Calu3 (cell line): ENCODE data around the gene KRTAP9-9. TPM values are rescaled to one million over a fixed set of nuclear protein-coding genes. Genes with fewer than 3 reads are reported as not detected.

Experiments used
- BruUV-seq: library from RNA; stranded (reverse); fragments of 400-500 nt; replicated peaks from 2 replicates; lab custom pipeline; 2021; lab: Mats Ljungman, UMichigan
- CTCF ChIA-PET: fragments of 300-600 bp; sonication (Branson Sonifier 250); formaldehyde crosslinking; loops from one replicate; lab custom pipeline; 2022; ENCODE audit warnings: antibody characterized with exemption; lab: Charles Lee
- DNase-seq: peaks from one replicate; pipeline ENCODE4 v3.0.0; 2022
- H3K27ac Mint-ChIP-seq: one replicate; pipeline ENCODE4 v1.8.0; 2022; ENCODE audit warnings: mixed read lengths; ENCODE audit not compliant: unreplicated experiment
- H3K27me3 Mint-ChIP-seq: one replicate; pipeline ENCODE4 v1.8.0; 2022; ENCODE audit warnings: mixed read lengths; ENCODE audit not compliant: unreplicated experiment
- H3K36me3 Mint-ChIP-seq: one replicate; pipeline ENCODE4 v1.8.0; 2022; ENCODE audit warnings: mild to moderate bottlenecking, moderate library complexity, mixed read lengths; ENCODE audit not compliant: insufficient read depth, unreplicated experiment
- H3K4me1 Mint-ChIP-seq: one replicate; pipeline ENCODE4 v1.8.0; 2022; ENCODE audit warnings: mild to moderate bottlenecking, low read depth, mixed read lengths; ENCODE audit not compliant: unreplicated experiment
- H3K4me3 Mint-ChIP-seq: one replicate; pipeline ENCODE4 v1.8.0; 2022; ENCODE audit warnings: mild to moderate bottlenecking, low read depth, moderate library complexity, mixed read lengths; ENCODE audit not compliant: unreplicated experiment
- H3K9me3 Mint-ChIP-seq: one replicate; pipeline ENCODE4 v1.8.0; 2022; ENCODE audit warnings: low read depth, mixed read lengths; ENCODE audit not compliant: unreplicated experiment
- intact Hi-C: fragments of 100-400 bp; cut with micrococcal nuclease; formaldehyde crosslinking; loops from one replicate; pipeline ENCODE4 v1.10.0; 2022; ENCODE audit not compliant: unreplicated experiment
- total RNA-seq: library from RNA; stranded (reverse); gene quantifications from 2 replicates; pipeline ENCODE4 v1.2.3, GENCODE V29; 2022
- TF ChIP-seq, protein P1 (sequence below): fragments of 200-600 bp; IDR thresholded peaks from one replicate; pipeline ENCODE4 v1.8.0; 2022; ENCODE audit warnings: antibody characterized with exemption; ENCODE audit not compliant: unreplicated experiment

Gene KRTAP9-9
- total RNA-seq, 1 experiment from 2014 or later: not detected

DNA sequence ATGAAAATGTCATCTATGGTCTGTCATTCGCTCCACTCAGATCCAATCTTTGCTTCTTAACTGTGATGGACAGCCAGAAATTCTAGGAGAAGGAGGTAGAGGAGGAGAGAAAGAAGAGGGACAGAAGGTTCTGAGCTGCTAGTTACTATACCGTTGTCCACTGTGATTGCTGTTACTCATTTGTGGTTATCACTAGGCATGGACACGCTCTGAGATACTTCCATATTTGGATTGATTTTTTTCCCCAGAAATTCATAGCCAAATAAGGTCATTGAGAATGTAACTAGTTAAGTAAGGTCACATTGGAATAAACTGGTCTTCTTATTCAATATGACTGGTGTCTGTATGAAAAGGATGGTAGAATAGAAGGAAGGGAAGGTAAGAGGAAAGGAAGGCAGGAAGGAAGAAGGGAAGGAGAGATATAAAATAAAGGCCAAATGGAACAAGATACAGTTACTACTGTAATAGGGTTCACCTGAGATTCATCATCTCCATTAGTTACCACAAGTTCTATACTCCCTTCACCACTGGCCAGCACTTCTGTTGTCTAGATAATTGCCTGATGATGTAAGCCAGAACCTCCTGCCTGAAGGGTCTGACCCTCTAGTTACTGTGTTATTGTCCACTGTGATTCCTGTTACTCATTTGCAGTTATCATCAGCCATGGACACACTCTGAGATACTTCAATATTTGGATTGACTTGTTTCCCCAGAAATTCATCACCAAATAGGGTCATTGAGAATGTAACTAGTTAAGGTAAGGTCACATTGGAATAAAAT, 23.2 kb downstream of the KRTAP9-9 start:
- Mint-ChIP-seq H3K4me1 (peaks cover under 1% of the 10 kb centered on the region), H3K27ac (no peak overlapping the region), H3K27me3 (no peaks in the 10 kb centered on the region), H3K4me3 (no peak overlapping the region), H3K36me3 (no peaks in the 10 kb centered on the region), H3K9me3 (no peaks in the 10 kb centered on the region)
- TF ChIP-seq, protein P1, sequence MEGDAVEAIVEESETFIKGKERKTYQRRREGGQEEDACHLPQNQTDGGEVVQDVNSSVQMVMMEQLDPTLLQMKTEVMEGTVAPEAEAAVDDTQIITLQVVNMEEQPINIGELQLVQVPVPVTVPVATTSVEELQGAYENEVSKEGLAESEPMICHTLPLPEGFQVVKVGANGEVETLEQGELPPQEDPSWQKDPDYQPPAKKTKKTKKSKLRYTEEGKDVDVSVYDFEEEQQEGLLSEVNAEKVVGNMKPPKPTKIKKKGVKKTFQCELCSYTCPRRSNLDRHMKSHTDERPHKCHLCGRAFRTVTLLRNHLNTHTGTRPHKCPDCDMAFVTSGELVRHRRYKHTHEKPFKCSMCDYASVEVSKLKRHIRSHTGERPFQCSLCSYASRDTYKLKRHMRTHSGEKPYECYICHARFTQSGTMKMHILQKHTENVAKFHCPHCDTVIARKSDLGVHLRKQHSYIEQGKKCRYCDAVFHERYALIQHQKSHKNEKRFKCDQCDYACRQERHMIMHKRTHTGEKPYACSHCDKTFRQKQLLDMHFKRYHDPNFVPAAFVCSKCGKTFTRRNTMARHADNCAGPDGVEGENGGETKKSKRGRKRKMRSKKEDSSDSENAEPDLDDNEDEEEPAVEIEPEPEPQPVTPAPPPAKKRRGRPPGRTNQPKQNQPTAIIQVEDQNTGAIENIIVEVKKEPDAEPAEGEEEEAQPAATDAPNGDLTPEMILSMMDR: no peak
- no TSS peak for BruUV-seq
- no peak for DNase-seq
- intact Hi-C loops: no loop called here
- CTCF ChIA-PET: no interaction called here

DNA sequence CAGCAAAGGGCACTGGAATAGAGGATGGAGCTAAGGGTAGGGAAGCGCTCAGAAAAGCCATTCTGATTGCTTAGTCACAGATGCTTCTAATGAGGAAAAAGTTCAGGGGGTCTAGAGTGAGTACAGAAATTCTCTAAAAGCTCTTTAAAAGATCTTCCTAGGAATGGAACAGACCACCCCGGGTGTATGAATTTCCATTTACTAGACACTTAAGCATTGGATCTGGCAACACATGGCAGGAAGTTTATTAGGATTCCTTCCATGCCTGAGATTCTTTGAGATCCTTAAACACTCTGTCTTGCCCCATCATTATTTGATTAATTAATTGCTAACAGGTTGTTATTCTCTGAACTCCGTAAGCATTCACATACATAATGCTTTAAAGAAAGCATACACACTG, 28.9 kb downstream of the KRTAP9-9 start:
- H3K36me3 Mint-ChIP-seq: no peaks in the 10 kb centered on the region
- CTCF ChIA-PET: interaction anchor here (0.5 kb wide), 1 partner anchor 11 kb away, joined by 3 read pairs; no protein-coding TSS in a partner anchor
- no peak overlapping the region for H3K4me3 Mint-ChIP-seq
- BruUV-seq: no TSS peak
- H3K27me3 Mint-ChIP-seq: no peaks in the 10 kb centered on the region
- no peak overlapping the region for H3K27ac Mint-ChIP-seq
- H3K4me1 Mint-ChIP-seq: peaks cover 38% of the 10 kb centered on the region
- TF ChIP-seq, protein P1: no peak
- DNase-seq: no peak
- H3K9me3 Mint-ChIP-seq: peaks cover 2% of the 10 kb centered on the region
- intact Hi-C loops: no loop called here

DNA sequence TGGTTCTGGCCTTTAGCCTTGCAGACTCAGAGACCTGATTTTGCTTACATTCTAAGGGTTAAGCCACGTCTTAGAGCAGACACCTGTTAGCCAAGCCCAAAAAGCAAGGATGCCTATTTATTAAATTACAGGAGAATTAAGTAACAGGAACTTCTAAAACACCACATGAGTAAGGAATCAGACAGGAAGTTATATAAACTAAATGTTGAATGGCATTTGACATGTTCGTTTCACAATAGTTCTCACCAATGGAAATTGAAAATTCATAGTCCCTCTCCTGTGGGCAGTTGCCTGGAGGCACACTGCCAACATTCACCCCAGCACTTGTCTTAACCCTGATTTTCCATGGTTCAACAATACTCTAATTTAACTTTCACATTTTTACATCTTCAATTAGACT, 29.4 kb downstream of the KRTAP9-9 start:
- DNase-seq: no peak

DNA sequence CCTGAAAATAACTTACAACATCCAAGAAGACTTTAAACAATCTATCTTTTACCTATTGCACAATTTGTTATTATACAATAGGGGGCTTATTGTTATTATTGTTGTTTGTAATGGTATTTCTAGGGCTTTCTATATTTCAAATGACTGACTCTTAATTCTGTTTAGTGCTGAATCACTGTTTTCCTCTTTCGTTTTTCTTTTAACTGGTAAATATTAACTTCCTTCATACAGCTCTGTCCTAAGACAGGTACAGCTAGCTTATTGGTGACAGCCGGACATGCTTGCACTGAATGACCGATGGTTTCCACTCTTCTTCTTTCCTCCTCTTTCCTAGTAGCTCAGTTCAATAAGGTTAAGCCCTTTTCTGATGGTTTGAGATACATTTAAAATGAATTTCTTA, 31.9 kb downstream of the KRTAP9-9 start:
- no peaks in the 10 kb centered on the region for H3K36me3 Mint-ChIP-seq
- no peaks in the 10 kb centered on the region for H3K27me3 Mint-ChIP-seq
- H3K27ac Mint-ChIP-seq: peak overlapping the region; percentile 36
- TF ChIP-seq, protein P1: no peak
- CTCF ChIA-PET: interaction anchor here (0.7 to 1.3 kb wide), 3 partner anchors 35 to 155 kb away, joined by 3 to 4 read pairs (median 4); no protein-coding TSS in a partner anchor
- no peak overlapping the region for H3K4me3 Mint-ChIP-seq
- no peak for DNase-seq
- no TSS peak for BruUV-seq
- H3K9me3 Mint-ChIP-seq: peaks cover 2% of the 10 kb centered on the region
- intact Hi-C loops: no loop called here
- H3K4me1 Mint-ChIP-seq: peaks cover 38% of the 10 kb centered on the region

More for the DNA sequence above, 29.4 kb downstream of the KRTAP9-9 start:
- Mint-ChIP-seq H3K36me3 (no peaks in the 10 kb centered on the region), H3K4me3 (no peak overlapping the region), H3K27ac (no peak overlapping the region), H3K27me3 (no peaks in the 10 kb centered on the region), H3K9me3 (peaks cover 2% of the 10 kb centered on the region), H3K4me1 (peaks cover 38% of the 10 kb centered on the region)
- TF ChIP-seq, protein P1: no peak
- BruUV-seq: no TSS peak
- CTCF ChIA-PET: no interaction called here
- intact Hi-C loops: no loop called here
